ENCODE results near the gene SAG. TPM values are rescaled to one million over a fixed set of nuclear protein-coding genes. Genes with fewer than 3 reads are reported as not detected.

Gene SAG
- not detected for polyA plus RNA-seq (2012; ENCODE audit: missing spikeins)

GRCh38 chr2:233307565-233307964 is at the start of gene SAG:
Gene SAG (plus strand): TSS chr2:233307816. CDS start chr2:233309190, 1,374 bp downstream.
- no peak for DNase-seq (ENCODE audit: insufficient read length)
- no peak for FAIRE-seq
- TF ChIP-seq POLR2AphosphoS5 (IDR thresholded peaks at IDR 0.05; ENCODE audit: low read depth, low read length) (no peak), POLR2A (IDR thresholded peaks at IDR 0.05; ENCODE audit: low read depth, low read length) (no peak), TAF1 (IDR thresholded peaks at IDR 0.05; ENCODE audit: borderline replicate concordance, low read depth, low read length) (no peak)

- DNase-seq (ENCODE audit: insufficient read length), result no peak
- FAIRE-seq, result no peak
- no peak for TF ChIP-seq POLR2AphosphoS5 (IDR thresholded peaks at IDR 0.05; ENCODE audit: low read depth, low read length)
- no peak for TF ChIP-seq POLR2A (IDR thresholded peaks at IDR 0.05; ENCODE audit: low read depth, low read length)
- TF ChIP-seq TAF1 (IDR thresholded peaks at IDR 0.05; ENCODE audit: borderline replicate concordance, low read depth, low read length), result no peak
Measured at GRCh38 chr2:233258211-233258610, 49.4 kb upstream of the SAG start.

GRCh38 chr2:233259730-233260129 is 47.9 kb upstream of the SAG start:
- no peak for TF ChIP-seq POLR2AphosphoS5 (IDR thresholded peaks at IDR 0.05; ENCODE audit: low read depth, low read length)
- FAIRE-seq (no peak), DNase-seq (ENCODE audit: insufficient read length) (no peak)

- no peak for TF ChIP-seq POLR2AphosphoS5 (IDR thresholded peaks at IDR 0.05; ENCODE audit: low read depth, low read length)
- no peak for TF ChIP-seq TAF1 (IDR thresholded peaks at IDR 0.05; ENCODE audit: borderline replicate concordance, low read depth, low read length)
- no peak for TF ChIP-seq POLR2A (IDR thresholded peaks at IDR 0.05; ENCODE audit: low read depth, low read length)
- no peak for DNase-seq (ENCODE audit: insufficient read length)
- no peak for FAIRE-seq
Measured at GRCh38 chr2:233260661-233261060, 47.0 kb upstream of the SAG start.

GRCh38 chr2:233261819-233262555 is 45.6 kb upstream of the SAG start:
- TF ChIP-seq TAF1 (IDR thresholded peaks at IDR 0.05; ENCODE audit: borderline replicate concordance, low read depth, low read length) (no peak), POLR2AphosphoS5 (IDR thresholded peaks at IDR 0.05; ENCODE audit: low read depth, low read length) (no peak), POLR2A (IDR thresholded peaks at IDR 0.05; ENCODE audit: low read depth, low read length) (no peak)
- FAIRE-seq, result peak; percentile 94
- DNase-seq (ENCODE audit: insufficient read length), result peak; percentile 28

- FAIRE-seq (no peak), DNase-seq (ENCODE audit: insufficient read length) (no peak)
- TF ChIP-seq POLR2A (IDR thresholded peaks at IDR 0.05; ENCODE audit: low read depth, low read length) (no peak), TAF1 (IDR thresholded peaks at IDR 0.05; ENCODE audit: borderline replicate concordance, low read depth, low read length) (no peak), POLR2AphosphoS5 (IDR thresholded peaks at IDR 0.05; ENCODE audit: low read depth, low read length) (no peak)
Measured at GRCh38 chr2:233262562-233262961, 45.1 kb upstream of the SAG start.

- DNase-seq (ENCODE audit: insufficient read length) (no peak), FAIRE-seq (no peak)
- TF ChIP-seq POLR2A (IDR thresholded peaks at IDR 0.05; ENCODE audit: low read depth, low read length), result no peak
- no peak for TF ChIP-seq TAF1 (IDR thresholded peaks at IDR 0.05; ENCODE audit: borderline replicate concordance, low read depth, low read length)
- no peak for TF ChIP-seq POLR2AphosphoS5 (IDR thresholded peaks at IDR 0.05; ENCODE audit: low read depth, low read length)
Measured at GRCh38 chr2:233263045-233263570, 44.5 kb upstream of the SAG start.

- TF ChIP-seq TAF1 (IDR thresholded peaks at IDR 0.05; ENCODE audit: borderline replicate concordance, low read depth, low read length), result no peak
- TF ChIP-seq POLR2A (IDR thresholded peaks at IDR 0.05; ENCODE audit: low read depth, low read length), result no peak
- no peak for TF ChIP-seq POLR2AphosphoS5 (IDR thresholded peaks at IDR 0.05; ENCODE audit: low read depth, low read length)
- no peak for DNase-seq (ENCODE audit: insufficient read length)
- FAIRE-seq, result no peak
Measured at GRCh38 chr2:233264667-233265066, 42.9 kb upstream of the SAG start.

- TF ChIP-seq POLR2A (IDR thresholded peaks at IDR 0.05; ENCODE audit: low read depth, low read length), result no peak
- TF ChIP-seq TAF1 (IDR thresholded peaks at IDR 0.05; ENCODE audit: borderline replicate concordance, low read depth, low read length), result no peak
- TF ChIP-seq POLR2AphosphoS5 (IDR thresholded peaks at IDR 0.05; ENCODE audit: low read depth, low read length), result no peak
- DNase-seq (ENCODE audit: insufficient read length) (no peak), FAIRE-seq (peak; percentile 74)
Measured at GRCh38 chr2:233265899-233266431, 41.7 kb upstream of the SAG start.

- FAIRE-seq (peak; percentile 33), DNase-seq (ENCODE audit: insufficient read length) (no peak)
- TF ChIP-seq POLR2AphosphoS5 (IDR thresholded peaks at IDR 0.05; ENCODE audit: low read depth, low read length) (no peak), TAF1 (IDR thresholded peaks at IDR 0.05; ENCODE audit: borderline replicate concordance, low read depth, low read length) (no peak), POLR2A (IDR thresholded peaks at IDR 0.05; ENCODE audit: low read depth, low read length) (no peak)
Measured at GRCh38 chr2:233266481-233266880, 41.1 kb upstream of the SAG start.

GRCh38 chr2:233267516-233268245 is 39.9 kb upstream of the SAG start:
- FAIRE-seq, result peak; percentile 94
- DNase-seq (ENCODE audit: insufficient read length), result no peak
- TF ChIP-seq POLR2AphosphoS5 (IDR thresholded peaks at IDR 0.05; ENCODE audit: low read depth, low read length), result peak; percentile 53; the same call in 1 of the 2 replicates
- peak; percentile 53 for TF ChIP-seq POLR2A (IDR thresholded peaks at IDR 0.05; ENCODE audit: low read depth, low read length)
- no peak for TF ChIP-seq TAF1 (IDR thresholded peaks at IDR 0.05; ENCODE audit: borderline replicate concordance, low read depth, low read length)
